ENCODE data around the gene KDELR1. TPM values are rescaled to one million over a fixed set of nuclear protein-coding genes. Genes with fewer than 3 reads are reported as not detected.

The KDELR1 gene
- total and polyA plus RNA-seq, 2 donors (not counting 3 experiments of a cell fraction or from before 2014, with no cell fraction given), result 199 to 224 TPM

GRCh38 chr19:48381178-48381950 lies 10.0 kb downstream of the KDELR1 start:
- Histone ChIP-seq H3K27me3 (ENCODE audit: control insufficient read depth in 2 of 2, insufficient read depth in 2 of 2, low read length in 2 of 2) (no peaks in the 10 kb centered on the region), H2AFZ (ENCODE audit: low read depth, low read length) (no peak overlapping the region), H4K20me1 (replicated peaks; ENCODE audit: control insufficient read depth, extremely low read depth, insufficient read depth, low read length) (no peaks in the 10 kb centered on the region), H3K4me3 (replicated peaks in 1 of 3; ENCODE audit: insufficient read depth in 1 of 3, low read depth in 1 of 3, low read length in 3 of 3) (no peak overlapping the region), H3K9me1 (replicated peaks; ENCODE audit: control insufficient read depth, extremely low read depth, insufficient read depth, low read length) (no peaks in the 10 kb centered on the region), H3K27ac (ENCODE audit: insufficient read depth, low read depth, low read length) (no peak overlapping the region), H3K79me2 (ENCODE audit: control insufficient read depth, insufficient read depth, low read length) (no peaks in the 10 kb centered on the region), H3K4me1 (ENCODE audit: control insufficient read depth, extremely low read depth, insufficient read depth, low read length) (no peaks in the 10 kb centered on the region), H3K9me3 (replicated peaks; ENCODE audit: control insufficient read depth, insufficient read depth, low read length) (no peaks in the 10 kb centered on the region), H3K9ac (replicated peaks; ENCODE audit: extremely low read depth, insufficient read depth, low read length) (no peak overlapping the region), H3K4me2 (ENCODE audit: insufficient read depth, low read length) (no peak overlapping the region), H3K36me3 (ENCODE audit: control insufficient read depth in 2 of 2, extremely low read depth in 1 of 2, insufficient read depth in 2 of 2, low read length in 2 of 2) (peaks cover 22 to 31% of the 10 kb centered on the region in 2 experiments)
- TF ChIP-seq EZH2 (IDR thresholded peaks at IDR 0.05; ENCODE audit: borderline replicate concordance, low read depth, low read length, severe bottlenecking) (no peak), CTCF (IDR thresholded peaks at IDR 0.05; ENCODE audit: extremely low read depth in 1 of 2, insufficient read depth in 1 of 2, low read depth in 1 of 2, low read length in 2 of 2) (no peak), POLR2A (IDR thresholded peaks at IDR 0.05; ENCODE audit: low read depth, low read length) (no peak), JUN (IDR thresholded peaks at IDR 0.05; ENCODE audit: borderline replicate concordance, insufficient read depth, insufficient read length, low read depth) (no peak), FOS (IDR thresholded peaks at IDR 0.05; ENCODE audit: borderline replicate concordance, insufficient read depth, low read length) (no peak), POLR2AphosphoS5 (IDR thresholded peaks at IDR 0.05; ENCODE audit: insufficient read depth, low read depth, low read length) (no peak), GATA2 (IDR thresholded peaks at IDR 0.05; ENCODE audit: insufficient read depth, insufficient read length, low read depth, low read length) (no peak), MYC (IDR thresholded peaks at IDR 0.05; ENCODE audit: low read depth, low read length) (no peak)
- TF ChIP-seq, protein P1, sequence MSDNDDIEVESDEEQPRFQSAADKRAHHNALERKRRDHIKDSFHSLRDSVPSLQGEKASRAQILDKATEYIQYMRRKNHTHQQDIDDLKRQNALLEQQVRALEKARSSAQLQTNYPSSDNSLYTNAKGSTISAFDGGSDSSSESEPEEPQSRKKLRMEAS (IDR thresholded peaks at IDR 0.05; ENCODE audit: insufficient read depth, insufficient read length), result no peak
- FAIRE-seq (no peak), DNase-seq (ENCODE audit: low read depth, low spot score) (no peak)
- ChIA-PET CTCF (interaction anchor here (1.1 to 2.1 kb wide), 3 partner anchors 10 to 64 kb away, joined by 3 to 9 read pairs (median 3); partner anchors contain the start of gene KDELR1), POLR2A (no interaction called here)
- no TSS peak for BruUV-seq (replicated peaks)
- dilution Hi-C loops (cut with MboI; ENCODE audit: extremely low pct_ligation_motif_present, low sequenced_read_pairs), result no loop called here
- intact Hi-C loops (cut with micrococcal nuclease), result no loop called here
